ENCODE data around the gene GPR135. TPM values are rescaled to one million over a fixed set of nuclear protein-coding genes. Genes with fewer than 3 reads are reported as not detected.

GPR135 gene
- total RNA-seq, 1 experiment from 2014 or later: 3.9 TPM

- Histone ChIP-seq H3K27me3 (ENCODE audit: insufficient read depth, low read length) (no peaks in the 10 kb centered on the region), H3K4me3 (replicated peaks in 1 of 2; ENCODE audit: low read depth in 1 of 2, low read length in 2 of 2) (no peak overlapping the region), H3K9ac (ENCODE audit: low read length) (no peak overlapping the region), H3K4me1 (ENCODE audit: control insufficient read depth in 1 of 2, insufficient read depth in 2 of 2, low read length in 2 of 2) (no peaks in the 10 kb centered on the region), H3K36me3 (ENCODE audit: control insufficient read depth in 1 of 2, insufficient read depth in 2 of 2, low read length in 2 of 2) (peaks cover 0 to 16% of the 10 kb centered on the region in 2 experiments; a peak in 1 of 4 replicates), H3K27ac (ENCODE audit: low read depth, low read length) (no peak overlapping the region), H4K20me1 (ENCODE audit: insufficient read depth) (no peaks in the 10 kb centered on the region), H3K4me2 (ENCODE audit: low read length) (no peak overlapping the region), H3K9me3 (ENCODE audit: control insufficient read depth in 1 of 2, insufficient read depth in 1 of 2, low read depth in 1 of 2, low read length in 2 of 2) (no peaks in the 10 kb centered on the region), H2AFZ (ENCODE audit: low read depth, low read length, poor library complexity, severe bottlenecking) (no peak overlapping the region), H3K79me2 (ENCODE audit: insufficient read depth, low read length) (no peaks in the 10 kb centered on the region), H3K9me2 (ENCODE audit: insufficient read depth) (no peaks in the 10 kb centered on the region)
- TF ChIP-seq YY1 (IDR thresholded peaks at IDR 0.05; ENCODE audit: extremely low read depth, insufficient replicate concordance, low read depth, low read length) (no peak), MAX (IDR thresholded peaks at IDR 0.05) (no peak), EZH2 (IDR thresholded peaks at IDR 0.05) (no peak), CEBPB (IDR thresholded peaks at IDR 0.05; ENCODE audit: low read depth) (no peak), REST (IDR thresholded peaks at IDR 0.05; ENCODE audit: low read depth) (no peak), ZBTB33 (IDR thresholded peaks at IDR 0.05; ENCODE audit: extremely low read depth, insufficient replicate concordance, low read length) (no peak)
- RAD21 ChIA-PET (ENCODE audit: low non-redundant PET in 1 of 2, low total read pairs in 2 of 2, uncharacterized antibody in 2 of 2, unreplicated experiment in 2 of 2): no interaction called here
- POLR2A ChIA-PET: no interaction called here
- BruUV-seq (replicated peaks): no TSS peak
- DNase-seq (ENCODE audit: low read depth, low spot score): no peak
- CTCF ChIA-PET: no interaction called here
- intact Hi-C loops (cut with micrococcal nuclease): no loop called here
- ATAC-seq: no peak
These were observed 9.8 kb downstream of the GPR135 start for GRCh38 chr14:59455411-59455810.
